ENCODE results near the gene VSIG10L2.

DNA sequence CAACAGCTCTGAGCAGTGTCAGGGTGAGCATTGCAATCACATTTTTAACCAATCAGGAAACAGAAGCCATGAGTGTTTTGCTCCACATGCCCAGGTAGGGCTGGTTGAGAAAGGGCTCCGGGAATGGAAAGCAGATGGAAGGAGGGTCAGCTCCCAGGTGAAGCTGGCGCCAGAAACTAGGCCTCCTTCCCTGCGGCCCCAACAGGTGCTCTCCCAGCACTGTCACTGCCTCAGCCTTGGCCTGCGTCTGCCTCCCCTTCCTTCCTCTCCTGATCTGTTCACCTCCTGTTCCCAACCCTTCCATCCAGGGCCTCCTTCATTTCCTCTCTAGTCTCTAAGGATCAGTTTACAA is 4.6 kb upstream of the VSIG10L2 start:
- TF ChIP-seq, protein P1, sequence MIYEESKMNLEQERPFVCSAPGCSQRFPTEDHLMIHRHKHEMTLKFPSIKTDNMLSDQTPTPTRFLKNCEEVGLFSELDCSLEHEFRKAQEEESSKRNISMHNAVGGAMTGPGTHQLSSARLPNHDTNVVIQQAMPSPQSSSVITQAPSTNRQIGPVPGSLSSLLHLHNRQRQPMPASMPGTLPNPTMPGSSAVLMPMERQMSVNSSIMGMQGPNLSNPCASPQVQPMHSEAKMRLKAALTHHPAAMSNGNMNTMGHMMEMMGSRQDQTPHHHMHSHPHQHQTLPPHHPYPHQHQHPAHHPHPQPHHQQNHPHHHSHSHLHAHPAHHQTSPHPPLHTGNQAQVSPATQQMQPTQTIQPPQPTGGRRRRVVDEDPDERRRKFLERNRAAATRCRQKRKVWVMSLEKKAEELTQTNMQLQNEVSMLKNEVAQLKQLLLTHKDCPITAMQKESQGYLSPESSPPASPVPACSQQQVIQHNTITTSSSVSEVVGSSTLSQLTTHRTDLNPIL (CRISPR knock-in tag; IDR thresholded peaks at IDR 0.05; ENCODE audit: low read depth): no peak
- TF ChIP-seq BACH2 (CRISPR knock-in tag; IDR thresholded peaks at IDR 0.05; ENCODE audit: borderline replicate concordance) (no peak), PPARA (CRISPR knock-in tag; IDR thresholded peaks at IDR 0.05; ENCODE audit: borderline replicate concordance) (no peak)

All from SK-N-SH treated with all-trans-retinoic acid at 6 μM for 48 hours (cell line).